Testis (tissue), 3 donors: ENCODE measurements around the gene ANTKMT. TPM values are rescaled to one million over a fixed set of nuclear protein-coding genes. Genes with fewer than 3 reads are reported as not detected.
A peak's percentile ranks its signal among the peaks of the same experiment; 100 is the strongest.
"Not testable (repeated sequence)": the region's sequence is repeated elsewhere in the genome, so short reads cannot be mapped to it uniquely, and the experiment has no call there.

Source experiments
- DNase-seq: peaks from one replicate; pipeline ENCODE4 v3.0.0-alpha.2; 2019
- H3K27ac ChIP-seq, 2 donors: fragments of 200-600 bp; sonication (generic); one replicate each; pipeline ENCODE4 v1.5.1; 2019
- H3K27me3 ChIP-seq: fragments of 200-600 bp; sonication (generic); one replicate; pipeline ENCODE4 v1.5.1; 2019
- H3K36me3 ChIP-seq: fragments of 200-600 bp; sonication (generic); one replicate; pipeline ENCODE4 v1.5.1; 2017; ENCODE audit warnings: low read depth; ENCODE audit errors: missing control alignments
- H3K4me1 ChIP-seq: fragments of 200-600 bp; sonication (generic); one replicate; pipeline ENCODE4 v1.5.1; 2019
- H3K4me3 ChIP-seq, 2 donors: fragments of 200-600 bp; sonication (generic); one replicate each; pipeline ENCODE4 v1.5.1; 2017 to 2019
- H3K9me3 ChIP-seq: fragments of 200-600 bp; sonication (generic); one replicate; pipeline ENCODE4 v1.5.1; 2017
- POLR2A ChIP-seq: fragments of 450-650 bp; IDR thresholded peaks from one replicate; pipeline ENCODE4 v1.6.1; 2017; ENCODE audit warnings: antibody characterized with exemption, mild to moderate bottlenecking, moderate library complexity
- WGBS, 2 donors: methylation state at CpG; one replicate each; pipeline ENCODE4 v1.1.5; 2018; 5-methylcytosine and 5-hydroxymethylcytosine counted together
- intact Hi-C: fragments of 100-400 bp; cut with DNase I; formaldehyde crosslinking; loops from one replicate; pipeline ENCODE4 v1.15.1; 2023; ENCODE audit warnings: low total_unique reads
- polyA plus RNA-seq: library from polyadenylated mRNA; stranded (reverse); fragments of 350-450 nt; fragmentation: Illumina TruSeq; extraction: RNeasy Lipid Tissue Mini Kit (QIAGEN cat#74804); gene quantifications from one replicate; pipeline ENCODE4 v1.2.3, GENCODE V29; 2014; ENCODE audit warnings: low read depth, low replicate concordance; ENCODE audit not compliant: insufficient read depth
- total RNA-seq, 2 donors: library from RNA; depleted of rRNA; stranded (reverse); fragments of >200 nt; gene quantifications; one replicate each; pipeline ENCODE4 v1.2.3, GENCODE V29; 2016
- TF ChIP-seq, protein P1 (sequence below), 3 experiments: fragments of 450-650 bp in 2 of 3; fragments of 200-600 bp in 1 of 3; sonication (generic) in 1 of 3; IDR thresholded peaks; one replicate each; pipeline ENCODE4 v1.5.1; 2016 to 2019; ENCODE audit warnings: antibody characterized with exemption in 3 of 3, mild to moderate bottlenecking in 2 of 3, moderate library complexity in 1 of 3

Gene ANTKMT
- total and polyA plus RNA-seq, 3 donors from 2014 or later = 68.5 to 108 (median 81.1) TPM

DNA sequence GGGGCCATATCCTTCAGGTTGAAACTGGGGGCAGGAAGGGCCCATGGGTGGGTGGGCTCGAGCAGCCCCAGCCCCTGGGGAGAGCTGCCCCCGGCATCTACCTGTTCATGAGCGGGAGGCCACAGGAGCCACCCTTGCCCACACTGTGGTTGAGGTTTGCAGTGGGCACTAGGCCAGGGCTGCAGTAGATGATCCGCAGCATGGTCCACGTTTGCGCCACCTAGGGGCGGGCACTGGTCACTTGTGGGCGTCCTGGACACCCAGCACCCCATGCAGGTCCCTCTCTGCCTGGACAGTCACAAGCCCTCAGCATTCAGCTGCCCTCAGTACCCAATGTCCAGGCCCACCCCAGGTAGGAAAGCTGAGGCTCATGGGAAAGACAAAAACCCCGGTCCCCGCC lies 35.0 kb upstream of the ANTKMT start:
- no peak overlapping the region for H3K27ac ChIP-seq
- H3K36me3 ChIP-seq = no peaks in the 10 kb centered on the region
- intact Hi-C loops = no loop called here
- TF ChIP-seq, protein P1, sequence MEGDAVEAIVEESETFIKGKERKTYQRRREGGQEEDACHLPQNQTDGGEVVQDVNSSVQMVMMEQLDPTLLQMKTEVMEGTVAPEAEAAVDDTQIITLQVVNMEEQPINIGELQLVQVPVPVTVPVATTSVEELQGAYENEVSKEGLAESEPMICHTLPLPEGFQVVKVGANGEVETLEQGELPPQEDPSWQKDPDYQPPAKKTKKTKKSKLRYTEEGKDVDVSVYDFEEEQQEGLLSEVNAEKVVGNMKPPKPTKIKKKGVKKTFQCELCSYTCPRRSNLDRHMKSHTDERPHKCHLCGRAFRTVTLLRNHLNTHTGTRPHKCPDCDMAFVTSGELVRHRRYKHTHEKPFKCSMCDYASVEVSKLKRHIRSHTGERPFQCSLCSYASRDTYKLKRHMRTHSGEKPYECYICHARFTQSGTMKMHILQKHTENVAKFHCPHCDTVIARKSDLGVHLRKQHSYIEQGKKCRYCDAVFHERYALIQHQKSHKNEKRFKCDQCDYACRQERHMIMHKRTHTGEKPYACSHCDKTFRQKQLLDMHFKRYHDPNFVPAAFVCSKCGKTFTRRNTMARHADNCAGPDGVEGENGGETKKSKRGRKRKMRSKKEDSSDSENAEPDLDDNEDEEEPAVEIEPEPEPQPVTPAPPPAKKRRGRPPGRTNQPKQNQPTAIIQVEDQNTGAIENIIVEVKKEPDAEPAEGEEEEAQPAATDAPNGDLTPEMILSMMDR (IDR thresholded peaks at IDR 0.05) = peak in 1 of 3 experiments; percentile 11
- no peak for TF ChIP-seq POLR2A
- no peak overlapping the region for H3K4me3 ChIP-seq
- H3K9me3 ChIP-seq = no peaks in the 10 kb centered on the region
- H3K27me3 ChIP-seq = no peaks in the 10 kb centered on the region
- DNase-seq = no peak
- H3K4me1 ChIP-seq = peaks cover 42% of the 10 kb centered on the region
- WGBS, 2 donors = 79% methylated on average over 10 of the region's 10 CpGs; no CpG with 5 or more reads in 1 of the 2 donors

DNA sequence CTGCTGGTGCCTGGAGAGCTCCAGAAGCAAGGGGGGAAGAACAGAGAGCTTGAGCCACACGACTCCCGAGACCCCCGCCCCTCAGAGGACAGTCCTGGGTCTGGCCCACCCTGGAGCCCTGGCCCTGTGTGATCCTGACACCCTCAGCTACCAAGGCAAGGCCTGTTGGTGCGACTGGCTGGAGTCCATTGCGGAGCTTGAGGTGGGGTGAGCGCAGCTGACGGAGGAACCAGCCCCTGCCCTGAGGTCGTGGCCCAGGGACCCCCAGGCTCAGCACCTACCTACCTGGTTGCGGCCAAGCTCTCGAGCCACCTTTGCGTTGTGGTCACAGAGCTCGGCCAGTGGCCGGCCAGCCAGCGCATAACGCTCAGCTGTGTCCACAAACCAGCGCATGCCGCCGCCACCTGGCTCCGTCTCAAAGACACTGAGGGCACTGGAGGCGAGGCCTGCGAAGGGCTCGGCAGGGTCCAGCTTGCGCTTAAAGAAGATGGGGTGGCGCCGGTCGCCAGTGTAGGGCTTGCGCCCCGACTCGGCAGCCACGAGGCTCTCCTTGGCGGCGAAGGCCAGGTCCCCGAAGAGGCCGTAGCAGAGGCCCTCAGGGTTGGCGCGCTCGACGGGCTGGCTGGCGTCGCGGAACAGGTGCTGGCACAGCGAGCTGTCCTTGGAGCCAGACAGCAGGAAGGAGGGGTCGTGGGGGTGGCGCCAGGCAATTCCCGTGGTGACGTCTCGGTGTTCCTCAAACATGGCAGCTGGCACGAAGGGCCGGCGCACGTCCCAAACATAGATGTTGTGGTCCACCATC lies 34.3 kb upstream of the ANTKMT start:
- 92% methylated on average over 51 of the region's 51 CpGs; no CpG with 5 or more reads in 1 of the 2 donors for WGBS, 2 donors
- Histone ChIP-seq H3K27me3 (no peaks in the 10 kb centered on the region), H3K4me1 (peaks cover 35% of the 10 kb centered on the region), H3K27ac (no peak overlapping the region), H3K4me3 (no peak overlapping the region), H3K9me3 (no peaks in the 10 kb centered on the region), H3K36me3 (no peaks in the 10 kb centered on the region)
- intact Hi-C loops = no loop called here
- TF ChIP-seq, protein P1 (IDR thresholded peaks at IDR 0.05) = no peak
- TF ChIP-seq POLR2A = no peak
- DNase-seq = no peak

GRCh38 chr16:687499-687898 lies 33.4 kb upstream of the ANTKMT start:
- TF ChIP-seq, protein P1 (IDR thresholded peaks at IDR 0.05) = no peak
- no peak for TF ChIP-seq POLR2A
- Histone ChIP-seq H3K36me3 (no peaks in the 10 kb centered on the region), H3K9me3 (no peaks in the 10 kb centered on the region), H3K4me1 (peaks cover 33% of the 10 kb centered on the region), H3K4me3 (no peak overlapping the region), H3K27ac (no peak overlapping the region), H3K27me3 (no peaks in the 10 kb centered on the region)
- intact Hi-C loops = no loop called here
- 87 to 94% methylated on average over 18 to 19 of the region's 19 CpGs for WGBS, 2 donors
- no peak for DNase-seq

- no peaks in the 10 kb centered on the region for H3K9me3 ChIP-seq
- intact Hi-C loops = no loop called here
- 80 to 85% methylated on average over 16 to 26 of the region's 26 CpGs for WGBS, 2 donors
- DNase-seq = no peak
- H3K4me3 ChIP-seq = peak overlapping the region; percentile 86 to 97
- H3K27ac ChIP-seq = peak overlapping the region; percentile 73 to 74
- no peaks in the 10 kb centered on the region for H3K27me3 ChIP-seq
- H3K36me3 ChIP-seq = no peaks in the 10 kb centered on the region
- H3K4me1 ChIP-seq = peaks cover 25% of the 10 kb centered on the region
- TF ChIP-seq, protein P1 (IDR thresholded peaks at IDR 0.05) = no peak
- TF ChIP-seq POLR2A = no peak
These were observed 31.6 kb upstream of the ANTKMT start for GRCh38 chr16:689175-689897.

- 75 to 85% methylated on average over 16 of the region's 16 CpGs for WGBS, 2 donors
- peaks cover 19% of the 10 kb centered on the region for H3K4me1 ChIP-seq
- DNase-seq = not testable (repeated sequence)
These were observed 29.7 kb upstream of the ANTKMT start for GRCh38 chr16:691242-691641.

More at GRCh38 chr16:691242-691641, 29.7 kb upstream of the ANTKMT start:
- H3K4me3 ChIP-seq, H3K36me3 ChIP-seq, H3K27ac ChIP-seq, intact Hi-C loops, H3K27me3 ChIP-seq, H3K9me3 ChIP-seq: not testable (repeated sequence)
